HL-60/S4 (cell line): ENCODE data around the gene ARSB.
"Not testable (repeated sequence)": the region's sequence is repeated elsewhere in the genome, so short reads cannot be mapped to it uniquely, and the experiment has no call there.

Source experiments
- in situ Hi-C: fragments of 300-500 bp; cut with MboI; formaldehyde crosslinking; loops from 2 replicates; pipeline ENCODE4 v1.14.3; 2022; ENCODE audit warnings: low sequenced_read_pairs

ARSB gene

DNA sequence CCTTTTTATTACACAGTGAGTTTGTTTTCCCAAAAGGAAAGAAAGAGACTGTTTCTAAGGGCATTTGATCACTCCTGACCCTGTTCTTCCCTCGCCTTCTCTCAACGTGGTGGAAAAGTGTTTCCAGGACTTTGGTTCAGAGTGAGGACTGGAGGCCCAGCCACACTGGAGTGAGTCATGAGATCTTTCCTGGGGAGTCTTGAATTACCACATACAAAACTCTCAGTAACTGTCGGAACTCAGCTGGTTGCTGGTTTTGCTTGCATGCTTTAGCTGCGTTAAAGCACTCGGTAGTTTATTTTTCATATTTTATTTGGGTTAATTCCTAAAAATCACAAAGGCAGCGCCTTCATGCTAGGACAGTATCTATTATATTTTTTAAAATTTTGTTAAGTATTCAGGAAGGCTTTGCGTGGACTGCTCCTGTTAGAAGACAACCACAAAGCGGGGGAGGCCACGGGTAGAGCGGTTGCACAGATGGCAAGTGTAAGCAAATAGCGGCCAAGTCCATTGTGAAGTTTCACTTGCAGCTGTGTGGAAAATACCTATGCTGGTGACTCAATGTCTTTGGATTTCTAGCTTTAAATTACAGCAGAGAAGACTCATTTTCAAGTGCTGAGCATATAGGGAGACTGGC lies 77.7 kb downstream of the ARSB start:
- in situ Hi-C loops = no loop called here

GRCh38 chr5:78905084-78905938 lies 79.8 kb downstream of the ARSB start:
- in situ Hi-C loops = no loop called here

DNA sequence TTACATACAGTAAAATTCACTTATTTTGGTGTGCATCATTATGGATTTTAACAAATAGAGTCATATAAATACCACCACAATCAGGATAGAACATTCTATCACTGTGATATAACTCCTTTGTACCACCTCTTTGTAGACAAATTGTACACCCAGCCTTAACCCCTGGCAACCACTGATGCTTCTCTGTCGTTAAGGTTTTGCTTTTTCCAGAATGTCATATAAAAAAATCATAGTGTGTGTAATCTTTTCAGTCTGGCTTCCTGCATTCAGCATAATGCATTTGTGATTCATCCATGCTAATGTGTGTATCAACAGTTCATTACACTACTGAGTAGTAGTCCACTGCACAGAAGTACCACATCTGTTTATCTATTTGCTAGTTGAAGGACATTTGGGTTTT lies 81.2 kb downstream of the ARSB start:
- in situ Hi-C loops = no loop called here

DNA sequence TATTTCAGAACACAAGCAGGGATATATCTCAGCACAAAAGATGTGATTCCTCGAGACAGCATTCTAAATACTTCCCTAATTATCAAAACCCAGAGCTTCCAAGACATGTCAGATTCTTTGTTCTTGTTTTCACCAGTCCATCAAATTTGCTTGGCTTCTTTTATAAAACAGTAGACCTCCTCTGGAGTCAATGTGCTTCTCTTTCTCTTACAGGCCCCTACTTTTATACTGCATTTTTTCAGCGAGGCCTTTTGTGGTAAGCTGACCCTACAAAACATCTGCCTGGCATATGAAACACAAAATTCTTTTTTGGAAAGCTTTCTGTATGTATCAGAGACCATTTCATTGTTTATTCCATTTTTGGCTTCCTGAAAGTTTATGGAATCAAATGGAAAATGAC lies 81.8 kb downstream of the ARSB start:
- in situ Hi-C loops = no loop called here

DNA sequence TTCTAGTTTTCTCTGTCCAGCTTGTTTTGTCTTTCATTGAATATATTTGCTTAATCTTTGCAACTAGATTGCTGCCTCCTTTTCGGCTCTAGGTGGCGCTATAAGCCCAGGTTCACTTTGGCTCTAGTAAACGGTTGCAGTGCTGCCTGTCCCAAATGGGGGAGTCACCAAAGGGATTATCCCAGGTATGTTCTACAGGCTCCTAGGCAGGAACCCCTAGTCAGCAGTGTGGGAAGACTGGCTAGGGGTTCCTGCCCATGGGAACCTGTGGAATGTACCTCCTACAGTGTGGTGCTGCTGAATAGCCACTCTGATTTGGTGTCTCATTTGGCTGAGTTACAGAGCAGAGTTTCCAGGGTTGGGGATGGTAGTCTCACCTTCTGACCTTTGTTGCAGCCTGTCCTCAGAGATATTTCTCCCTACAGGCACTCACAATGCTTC lies 85.2 kb downstream of the ARSB start:
- in situ Hi-C loops = loop anchor here (25.0 kb wide), 1 partner anchor 363 kb away; no protein-coding TSS in a partner anchor

DNA sequence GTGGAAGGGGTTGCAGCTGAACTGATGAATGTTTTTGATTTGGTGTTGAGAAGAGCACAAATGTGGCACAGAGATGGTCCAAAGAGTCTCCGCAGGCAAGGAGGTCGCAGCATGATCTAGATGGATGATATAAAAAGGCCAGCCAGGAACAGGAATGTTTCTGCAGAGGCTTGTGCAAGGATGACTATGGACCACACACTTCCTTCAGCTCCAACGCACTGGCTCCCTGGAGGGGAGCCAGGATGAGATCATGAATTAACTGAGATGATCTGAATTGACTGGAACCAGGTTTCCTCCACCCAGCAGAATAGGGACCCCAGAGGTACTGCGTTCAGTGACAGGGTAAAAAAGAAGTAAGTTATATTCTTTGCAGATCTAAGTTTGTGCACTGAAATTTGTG lies 89.0 kb downstream of the ARSB start:
- in situ Hi-C loops = loop anchor here (25.0 kb wide), 1 partner anchor 359 kb away; no protein-coding TSS in a partner anchor

- in situ Hi-C loops = loop anchor here (25.0 kb wide), 1 partner anchor 358 kb away; no protein-coding TSS in a partner anchor
These were observed 89.5 kb downstream of the ARSB start for GRCh38 chr5:78895616-78896015.

DNA sequence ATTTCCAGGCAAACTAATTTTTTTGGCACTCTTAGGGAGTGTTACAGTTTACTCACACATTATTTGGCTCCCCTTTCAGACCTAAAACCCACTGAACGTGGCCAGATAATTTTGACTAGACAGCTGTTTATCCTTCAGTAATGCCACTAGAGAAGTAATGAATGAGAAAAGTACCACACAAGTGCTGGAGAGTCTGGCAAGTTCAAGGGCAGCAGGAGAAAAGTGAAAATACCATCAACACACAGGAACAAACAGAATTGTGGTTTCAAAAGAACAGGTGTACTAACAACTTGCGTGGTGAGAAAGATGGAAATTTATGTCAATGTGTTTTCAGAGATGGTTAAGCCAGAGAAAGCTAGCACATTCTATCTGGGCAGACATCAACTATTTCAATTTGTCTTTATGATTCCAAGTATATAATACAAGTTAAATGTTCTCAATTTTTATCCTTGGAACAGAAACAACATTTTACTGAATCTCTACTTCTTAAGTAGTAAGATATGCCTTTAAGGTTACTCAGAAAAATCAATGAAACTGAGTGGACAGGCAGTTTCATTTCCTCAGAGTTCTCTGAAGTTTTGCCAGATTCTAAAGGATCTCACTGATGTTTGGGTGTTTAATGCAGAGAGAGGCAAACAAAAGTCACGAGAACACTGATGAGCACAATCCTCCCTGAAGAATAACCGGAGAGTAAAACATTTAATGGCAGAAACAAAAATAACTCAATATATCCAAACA lies 91.0 kb downstream of the ARSB start:
- in situ Hi-C loops = loop anchor here (25.0 kb wide), 1 partner anchor 357 kb away; no protein-coding TSS in a partner anchor

GRCh38 chr5:78890667-78891379 lies 94.3 kb downstream of the ARSB start:
- in situ Hi-C loops = loop anchor here (25.0 kb wide), 1 partner anchor 354 kb away; no protein-coding TSS in a partner anchor

GRCh38 chr5:78889369-78890140 lies 95.6 kb downstream of the ARSB start:
- in situ Hi-C loops = loop anchor here (25.0 kb wide), 1 partner anchor 352 kb away; no protein-coding TSS in a partner anchor

GRCh38 chr5:78888580-78889368 lies 96.3 kb downstream of the ARSB start:
- in situ Hi-C loops = loop anchor here (25.0 kb wide), 1 partner anchor 351 kb away; no protein-coding TSS in a partner anchor

DNA sequence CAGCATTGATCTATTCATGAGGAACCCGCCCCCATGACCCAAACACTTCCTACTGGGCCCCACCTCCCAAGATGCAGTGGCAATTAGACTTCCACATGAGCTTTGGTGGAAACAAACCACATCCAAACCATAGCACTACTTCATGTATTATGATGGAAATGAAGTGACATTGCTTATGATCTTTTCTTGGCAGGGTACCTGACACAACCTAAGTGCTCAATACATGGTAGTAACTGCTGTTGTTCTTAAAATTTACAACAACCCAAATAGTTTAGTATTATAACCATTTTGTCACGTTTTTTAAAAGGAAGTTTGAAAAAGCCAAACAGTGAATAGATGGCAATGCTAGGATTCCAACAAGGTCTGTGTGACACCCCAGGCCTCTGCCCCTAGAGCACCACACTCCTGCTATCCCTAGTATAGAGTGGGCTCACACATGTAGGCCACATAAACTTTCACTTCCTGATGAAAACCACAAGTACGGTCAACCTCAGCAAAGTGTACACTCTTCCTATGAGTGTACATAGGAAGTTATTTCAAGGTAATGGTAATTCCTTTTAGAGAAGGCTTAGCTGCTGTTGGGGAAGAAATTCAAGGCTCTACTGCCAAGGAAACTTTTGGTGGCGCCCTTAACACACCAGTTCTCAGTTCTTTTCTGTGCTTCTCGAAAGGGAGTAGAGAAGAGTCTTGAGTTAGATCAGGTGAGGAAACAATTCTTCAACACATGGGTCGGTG lies 97.6 kb downstream of the ARSB start:
- in situ Hi-C loops = loop anchor here (25.0 kb wide), 1 partner anchor 350 kb away; no protein-coding TSS in a partner anchor

GRCh38 chr5:78886341-78887230 lies 98.5 kb downstream of the ARSB start:
- in situ Hi-C loops = loop anchor here (25.0 kb wide), 1 partner anchor 349 kb away; no protein-coding TSS in a partner anchor

- in situ Hi-C loops = loop anchor here (25.0 kb wide), 1 partner anchor 345 kb away; no protein-coding TSS in a partner anchor
These were observed 103.2 kb downstream of the ARSB start for GRCh38 chr5:78881884-78882283.

DNA sequence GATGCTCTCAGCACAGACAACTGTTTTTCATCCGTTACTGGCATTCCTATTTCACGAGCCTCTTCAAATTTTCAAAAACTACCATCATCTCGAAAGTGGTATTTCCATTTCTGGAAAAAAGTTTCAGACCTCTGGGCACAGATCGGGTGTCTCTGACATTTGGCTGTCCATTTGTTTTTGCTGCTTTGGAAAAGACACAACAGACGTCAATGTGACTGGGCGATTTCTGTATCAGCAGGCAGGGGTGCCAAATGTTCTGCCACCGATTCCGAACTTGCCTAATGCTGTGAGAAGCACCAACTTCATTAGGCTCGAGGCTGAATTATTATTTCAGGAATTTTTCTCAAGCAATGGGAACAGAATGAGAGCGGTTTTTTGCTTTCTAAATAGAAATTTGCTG lies 105.6 kb downstream of the ARSB start:
- in situ Hi-C loops = loop anchor here (25.0 kb wide), 1 partner anchor 342 kb away; no protein-coding TSS in a partner anchor

DNA sequence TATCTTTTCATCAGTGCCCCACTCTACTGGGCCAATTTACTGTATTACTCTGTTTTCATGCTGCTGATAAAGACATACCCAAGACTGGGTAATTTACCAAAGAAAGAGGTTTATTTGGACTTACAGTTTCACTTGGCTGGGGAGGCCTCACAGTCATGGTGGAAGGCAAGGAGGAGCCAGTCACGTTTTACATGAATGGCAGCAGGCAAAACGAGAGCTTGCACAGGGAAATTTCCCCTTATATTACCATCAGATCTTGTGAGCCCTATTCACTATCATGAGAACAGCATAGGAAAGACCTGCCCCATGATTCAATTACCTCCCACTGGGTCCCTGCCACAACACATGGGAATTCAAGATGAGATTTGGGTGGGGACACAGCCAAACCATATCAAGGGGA lies 119.0 kb downstream of the ARSB start:
- in situ Hi-C loops = not testable (repeated sequence)

- in situ Hi-C loops = no loop called here
These were observed 126.7 kb downstream of the ARSB start for GRCh38 chr5:78858364-78858763.
